Caco-2 (cell line): ENCODE data around the gene ITGA5. TPM values are rescaled to one million over a fixed set of nuclear protein-coding genes. Genes with fewer than 3 reads are reported as not detected.
A peak's percentile ranks its signal among the peaks of the same experiment; 100 is the strongest.

Source experiments
- BruUV-seq: library from RNA; stranded (reverse); fragments of 400-500 nt; replicated peaks from 2 replicates; lab custom pipeline; 2021; lab: Mats Ljungman, UMichigan
- CTCF ChIA-PET: fragments of 300-600 bp; sonication (Branson Sonifier 250); formaldehyde crosslinking; loops from one replicate; lab custom pipeline; 2022; ENCODE audit warnings: antibody characterized with exemption; lab: Charles Lee
- POLR2A ChIA-PET: fragments of 300-600 bp; sonication (Branson Sonifier 250); formaldehyde crosslinking; loops from one replicate; lab custom pipeline; 2022; ENCODE audit warnings: antibody characterized with exemption; lab: Charles Lee
- DNase-seq, 2 experiments: peaks; one replicate each; pipeline versions ENCODE4 v3.0.0 to v3.0.0-alpha.2; 2020 to 2022
- H3K27me3 ChIP-seq: replicated peaks from 2 replicates; pipeline ENCODE4 v1.6.0; 2011; ENCODE audit warnings: low read length; ENCODE audit not compliant: control insufficient read depth, insufficient read depth
- H3K36me3 ChIP-seq: 2 replicates; pipeline ENCODE4 v1.5.1; 2011; ENCODE audit warnings: low read length; ENCODE audit not compliant: control insufficient read depth, insufficient read depth
- H3K4me1 ChIP-seq: fragments of 250-450 bp; sonication (Bioruptor Pico); 2 replicates; pipeline ENCODE4 v1.5.1; 2020; ENCODE audit warnings: mild to moderate bottlenecking
- H3K4me3 ChIP-seq: 2 replicates; pipeline ENCODE4 v1.5.1; 2011; ENCODE audit warnings: low read depth, mild to moderate bottlenecking, control low read depth, low read length
- H3K9me3 ChIP-seq: fragments of 250-450 bp; sonication (Bioruptor Pico); 2 replicates; pipeline ENCODE4 v1.5.1; 2020; ENCODE audit warnings: mild to moderate bottlenecking, moderate library complexity
- H3K27ac Mint-ChIP-seq: one replicate; pipeline ENCODE4 v1.8.0; 2022; ENCODE audit warnings: mixed read lengths; ENCODE audit not compliant: unreplicated experiment
- H3K27me3 Mint-ChIP-seq: one replicate; pipeline ENCODE4 v1.8.0; 2022; ENCODE audit warnings: mixed read lengths; ENCODE audit not compliant: insufficient read depth, unreplicated experiment
- H3K36me3 Mint-ChIP-seq: one replicate; pipeline ENCODE4 v1.8.0; 2022; ENCODE audit warnings: mild to moderate bottlenecking, mixed read lengths; ENCODE audit not compliant: insufficient read depth, unreplicated experiment
- H3K4me1 Mint-ChIP-seq: one replicate; pipeline ENCODE4 v1.8.0; 2022; ENCODE audit warnings: low read depth, mixed read lengths; ENCODE audit not compliant: unreplicated experiment
- H3K4me3 Mint-ChIP-seq: one replicate; pipeline ENCODE4 v1.8.0; 2022; ENCODE audit warnings: mild to moderate bottlenecking, moderate library complexity, mixed read lengths; ENCODE audit not compliant: unreplicated experiment
- H3K9me3 Mint-ChIP-seq: one replicate; pipeline ENCODE4 v1.8.0; 2022; ENCODE audit warnings: mixed read lengths; ENCODE audit not compliant: unreplicated experiment
- intact Hi-C: fragments of 100-400 bp; cut with micrococcal nuclease; formaldehyde crosslinking; loops from one replicate; pipeline ENCODE4 v1.10.0; 2022; ENCODE audit not compliant: unreplicated experiment
- total RNA-seq: library from RNA; stranded (reverse); gene quantifications from 2 replicates; pipeline ENCODE4 v1.2.3, GENCODE V29; 2022
- TF ChIP-seq, protein P1 (sequence below), 2 experiments: fragments of 200-600 bp in 1 of 2; IDR thresholded peaks; 1 replicate in 1 of 2; 2 replicates in 1 of 2; pipeline versions ENCODE4 v1.5.1 to v1.8.0; 2011 to 2022; ENCODE audit warnings: antibody characterized with exemption in 1 of 2, control low read depth in 1 of 2, inconsistent platforms in 1 of 2, low read depth in 1 of 2, low read length in 1 of 2, mild to moderate bottlenecking in 1 of 2, moderate library complexity in 1 of 2; ENCODE audit not compliant: insufficient read depth in 1 of 2, severe bottlenecking in 1 of 2, unreplicated experiment in 1 of 2

Gene ITGA5
- total RNA-seq, 1 experiment from 2014 or later = 17.3 TPM

DNA sequence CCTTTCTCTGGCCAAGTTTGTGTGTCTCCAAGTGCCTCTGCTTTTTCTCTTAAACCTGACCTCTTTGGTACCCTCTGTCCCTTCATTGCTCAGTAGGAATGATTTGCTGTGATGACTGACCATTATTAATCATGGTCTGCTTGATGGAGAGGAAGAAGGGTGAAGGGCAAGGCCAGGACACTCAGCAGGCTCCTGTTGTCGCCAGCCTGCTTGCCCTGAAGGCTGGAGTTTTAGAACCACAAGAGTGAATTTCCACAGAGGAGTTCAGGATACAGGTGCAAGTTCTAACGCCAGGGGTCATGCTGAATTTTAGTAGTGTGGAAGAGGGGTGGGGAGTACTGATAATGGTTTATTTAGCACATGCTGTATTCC, 2.8 kb upstream of the ITGA5 start:
- H3K4me1 ChIP-seq = peaks cover 5% of the 10 kb centered on the region; the same call in 1 of the 2 replicates
- H3K4me3 ChIP-seq = no peak overlapping the region
- H3K36me3 ChIP-seq = no peaks in the 10 kb centered on the region
- H3K27me3 Mint-ChIP-seq = peaks cover 3% of the 10 kb centered on the region
- BruUV-seq = no TSS peak
- no peaks in the 10 kb centered on the region for H3K9me3 Mint-ChIP-seq
- peaks cover 6% of the 10 kb centered on the region for H3K4me1 Mint-ChIP-seq
- intact Hi-C loops = no loop called here
- no peaks in the 10 kb centered on the region for H3K36me3 Mint-ChIP-seq
- no peak for DNase-seq
- no peak overlapping the region for H3K27ac Mint-ChIP-seq
- CTCF ChIA-PET = interaction anchor here (1.3 kb wide), 1 partner anchor 18 kb away, joined by 3 read pairs; no protein-coding TSS in a partner anchor
- TF ChIP-seq, protein P1, sequence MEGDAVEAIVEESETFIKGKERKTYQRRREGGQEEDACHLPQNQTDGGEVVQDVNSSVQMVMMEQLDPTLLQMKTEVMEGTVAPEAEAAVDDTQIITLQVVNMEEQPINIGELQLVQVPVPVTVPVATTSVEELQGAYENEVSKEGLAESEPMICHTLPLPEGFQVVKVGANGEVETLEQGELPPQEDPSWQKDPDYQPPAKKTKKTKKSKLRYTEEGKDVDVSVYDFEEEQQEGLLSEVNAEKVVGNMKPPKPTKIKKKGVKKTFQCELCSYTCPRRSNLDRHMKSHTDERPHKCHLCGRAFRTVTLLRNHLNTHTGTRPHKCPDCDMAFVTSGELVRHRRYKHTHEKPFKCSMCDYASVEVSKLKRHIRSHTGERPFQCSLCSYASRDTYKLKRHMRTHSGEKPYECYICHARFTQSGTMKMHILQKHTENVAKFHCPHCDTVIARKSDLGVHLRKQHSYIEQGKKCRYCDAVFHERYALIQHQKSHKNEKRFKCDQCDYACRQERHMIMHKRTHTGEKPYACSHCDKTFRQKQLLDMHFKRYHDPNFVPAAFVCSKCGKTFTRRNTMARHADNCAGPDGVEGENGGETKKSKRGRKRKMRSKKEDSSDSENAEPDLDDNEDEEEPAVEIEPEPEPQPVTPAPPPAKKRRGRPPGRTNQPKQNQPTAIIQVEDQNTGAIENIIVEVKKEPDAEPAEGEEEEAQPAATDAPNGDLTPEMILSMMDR (IDR thresholded peaks at IDR 0.05; ENCODE audit: insufficient read depth in 1 of 2, low read depth in 1 of 2, low read length in 1 of 2, severe bottlenecking in 1 of 2, unreplicated experiment in 1 of 2) = no peak
- POLR2A ChIA-PET = no interaction called here
- no peak overlapping the region for H3K4me3 Mint-ChIP-seq
- H3K9me3 ChIP-seq = no peaks in the 10 kb centered on the region
- H3K27me3 ChIP-seq = no peaks in the 10 kb centered on the region

DNA sequence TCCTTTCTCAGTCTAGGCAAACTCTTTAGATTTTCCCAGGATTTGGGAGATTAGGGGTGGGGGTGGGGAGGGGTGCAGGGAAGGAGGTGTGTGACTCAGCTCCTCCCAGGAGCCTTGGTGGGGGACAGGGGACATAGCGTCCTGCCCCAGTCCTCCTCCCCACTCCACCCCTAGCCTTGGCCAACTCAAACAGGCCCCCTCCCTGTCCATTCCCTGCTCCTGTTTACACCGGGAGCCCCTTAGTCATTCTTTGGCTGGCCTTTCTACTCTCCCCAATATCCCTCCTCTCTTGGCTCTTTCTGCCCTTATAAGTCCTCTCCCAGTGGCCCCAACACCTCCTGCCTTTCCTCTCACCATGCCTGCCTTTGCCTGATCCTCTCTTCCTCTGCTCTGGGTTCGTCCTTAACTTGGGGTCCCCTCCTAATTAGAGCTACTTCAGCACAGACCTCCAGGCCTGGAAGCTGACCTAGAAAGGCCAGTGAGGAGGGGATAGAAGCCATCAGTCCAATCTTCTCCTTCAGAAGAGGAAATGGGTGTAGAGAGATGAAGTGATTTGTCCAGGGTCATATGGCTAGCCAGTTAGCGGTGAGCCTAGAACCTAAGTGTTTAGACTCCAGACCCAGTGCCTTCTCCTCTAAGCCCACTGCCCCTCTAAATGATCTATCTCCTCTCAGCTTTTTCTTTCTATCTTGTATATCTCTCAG, 2.3 kb upstream of the ITGA5 start:
- peaks cover 3% of the 10 kb centered on the region for H3K27me3 Mint-ChIP-seq
- intact Hi-C loops = no loop called here
- peaks cover 5% of the 10 kb centered on the region; the same call in 1 of the 2 replicates for H3K4me1 ChIP-seq

DNA sequence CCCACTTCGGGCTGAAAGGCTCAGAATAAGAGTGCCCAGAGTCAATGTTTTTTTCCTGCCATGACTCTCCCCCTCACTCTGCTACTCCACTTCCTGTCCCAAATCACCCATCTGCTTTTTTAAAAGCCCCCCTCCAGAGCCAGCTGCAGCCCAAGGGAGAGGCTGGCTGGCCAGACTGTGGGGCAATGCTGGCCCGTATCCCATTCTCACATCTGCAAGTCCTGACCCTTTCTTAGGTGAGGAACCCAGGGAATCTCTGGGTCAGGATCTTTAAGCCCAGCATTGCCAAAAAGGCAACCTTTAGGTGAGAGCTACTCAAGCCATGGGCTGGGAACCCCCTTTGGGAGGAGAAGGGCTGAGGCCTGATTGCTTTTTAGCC, 1.7 kb upstream of the ITGA5 start:
- no TSS peak for BruUV-seq
- TF ChIP-seq, protein P1 (IDR thresholded peaks at IDR 0.05; ENCODE audit: insufficient read depth in 1 of 2, low read depth in 1 of 2, low read length in 1 of 2, severe bottlenecking in 1 of 2, unreplicated experiment in 1 of 2) = no peak
- intact Hi-C loops = no loop called here
- peaks cover 5% of the 10 kb centered on the region; the same call in 1 of the 2 replicates for H3K4me1 ChIP-seq
- Mint-ChIP-seq H3K4me1 (peaks cover 10% of the 10 kb centered on the region), H3K4me3 (peak overlapping the region; percentile 96), H3K36me3 (no peaks in the 10 kb centered on the region), H3K9me3 (no peaks in the 10 kb centered on the region), H3K27ac (no peak overlapping the region), H3K27me3 (peaks cover 3% of the 10 kb centered on the region)
- H3K9me3 ChIP-seq = no peaks in the 10 kb centered on the region
- DNase-seq = no peak
- no peaks in the 10 kb centered on the region for H3K27me3 ChIP-seq
- ChIA-PET CTCF (interaction anchor here (1.3 kb wide), 1 partner anchor 19 kb away, joined by 3 read pairs; no protein-coding TSS in a partner anchor), POLR2A (no interaction called here)
- no peak overlapping the region for H3K4me3 ChIP-seq
- H3K36me3 ChIP-seq = no peaks in the 10 kb centered on the region

More for the DNA sequence above, 2.3 kb upstream of the ITGA5 start:
- H3K9me3 Mint-ChIP-seq = no peaks in the 10 kb centered on the region
- no peaks in the 10 kb centered on the region for H3K36me3 Mint-ChIP-seq
- no peak for DNase-seq
- no peaks in the 10 kb centered on the region for H3K27me3 ChIP-seq
- CTCF ChIA-PET = interaction anchor here (1.3 kb wide), 1 partner anchor 18 kb away, joined by 3 read pairs; no protein-coding TSS in a partner anchor
- H3K4me3 Mint-ChIP-seq = no peak overlapping the region
- POLR2A ChIA-PET = no interaction called here
- H3K27ac Mint-ChIP-seq = no peak overlapping the region
- no peaks in the 10 kb centered on the region for H3K9me3 ChIP-seq
- TF ChIP-seq, protein P1 (IDR thresholded peaks at IDR 0.05; ENCODE audit: insufficient read depth in 1 of 2, low read depth in 1 of 2, low read length in 1 of 2, severe bottlenecking in 1 of 2, unreplicated experiment in 1 of 2) = no peak
- H3K4me3 ChIP-seq = no peak overlapping the region
- H3K4me1 Mint-ChIP-seq = peaks cover 10% of the 10 kb centered on the region
- BruUV-seq = no TSS peak
- H3K36me3 ChIP-seq = no peaks in the 10 kb centered on the region
